Midbrain (tissue), 1 donor: ENCODE measurements around the gene DPP9.

ENCODE experiments used
- DNase-seq: peaks from one replicate; lab custom pipeline; 2025; lab: John Stamatoyannopoulos, UW

The DPP9 gene

DNA sequence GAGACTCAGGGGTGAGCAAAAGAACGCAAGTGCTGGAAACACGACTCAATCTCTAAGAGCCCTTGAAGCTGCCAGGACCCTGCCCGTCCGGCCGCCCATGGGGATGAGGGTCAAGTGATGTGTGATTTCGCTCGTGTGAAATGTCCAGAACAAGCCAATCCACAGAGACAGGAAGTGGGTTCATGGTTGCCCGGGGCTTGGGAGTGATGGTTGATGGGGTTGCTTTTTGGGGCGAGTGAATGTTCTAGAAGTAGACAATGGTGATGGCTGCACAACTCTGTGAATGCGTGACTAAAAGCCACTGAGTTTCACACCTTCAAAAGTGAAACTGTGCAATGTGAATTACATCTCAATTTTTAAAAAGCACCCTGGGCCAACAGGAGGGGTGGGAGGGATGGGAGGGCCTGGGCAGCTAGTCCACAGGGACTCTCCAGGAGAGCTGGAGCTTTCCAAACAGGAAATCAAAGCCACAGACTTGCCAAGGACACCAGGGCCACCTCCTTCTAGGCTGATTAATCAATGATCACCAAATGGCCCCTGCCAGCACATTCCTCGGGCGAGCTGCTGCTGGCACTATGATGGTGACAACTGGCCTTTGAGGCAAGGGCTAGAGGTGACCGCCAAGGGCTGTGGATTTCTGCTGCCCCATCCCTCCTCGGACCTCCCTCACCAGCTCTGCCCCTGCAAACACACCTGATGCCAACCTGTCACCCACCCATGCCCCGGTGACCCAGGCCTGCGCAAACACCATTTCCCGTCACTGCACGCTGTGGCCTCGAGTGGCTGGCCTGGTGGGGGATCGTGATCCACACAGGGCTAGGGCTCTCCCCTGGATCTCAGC, 14.0 kb downstream of the DPP9 start:
- DNase-seq = no peak

- DNase-seq = no peak
Measured at GRCh38 chr19:4707956-4708650, 15.5 kb downstream of the DPP9 start.

DNA sequence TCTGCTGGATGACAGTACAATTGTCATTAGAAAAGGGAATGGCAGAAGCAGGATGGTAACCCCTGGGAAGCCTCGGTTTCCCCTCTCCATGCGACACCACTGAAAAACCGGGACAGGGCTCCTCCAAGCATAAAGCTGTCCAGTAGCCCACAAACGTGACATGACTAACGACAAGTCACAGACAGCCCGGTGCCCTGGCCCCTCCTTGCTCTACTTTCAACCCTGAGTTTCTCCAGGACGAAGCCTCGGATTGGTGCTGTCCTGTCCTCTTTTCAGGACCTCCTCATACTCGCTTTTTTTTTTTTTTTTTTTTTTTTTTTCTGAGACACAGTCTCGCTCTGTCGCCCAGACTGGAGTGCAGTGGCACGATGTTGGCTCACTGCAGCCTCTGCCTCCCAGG, 16.3 kb downstream of the DPP9 start:
- no peak for DNase-seq

DNA sequence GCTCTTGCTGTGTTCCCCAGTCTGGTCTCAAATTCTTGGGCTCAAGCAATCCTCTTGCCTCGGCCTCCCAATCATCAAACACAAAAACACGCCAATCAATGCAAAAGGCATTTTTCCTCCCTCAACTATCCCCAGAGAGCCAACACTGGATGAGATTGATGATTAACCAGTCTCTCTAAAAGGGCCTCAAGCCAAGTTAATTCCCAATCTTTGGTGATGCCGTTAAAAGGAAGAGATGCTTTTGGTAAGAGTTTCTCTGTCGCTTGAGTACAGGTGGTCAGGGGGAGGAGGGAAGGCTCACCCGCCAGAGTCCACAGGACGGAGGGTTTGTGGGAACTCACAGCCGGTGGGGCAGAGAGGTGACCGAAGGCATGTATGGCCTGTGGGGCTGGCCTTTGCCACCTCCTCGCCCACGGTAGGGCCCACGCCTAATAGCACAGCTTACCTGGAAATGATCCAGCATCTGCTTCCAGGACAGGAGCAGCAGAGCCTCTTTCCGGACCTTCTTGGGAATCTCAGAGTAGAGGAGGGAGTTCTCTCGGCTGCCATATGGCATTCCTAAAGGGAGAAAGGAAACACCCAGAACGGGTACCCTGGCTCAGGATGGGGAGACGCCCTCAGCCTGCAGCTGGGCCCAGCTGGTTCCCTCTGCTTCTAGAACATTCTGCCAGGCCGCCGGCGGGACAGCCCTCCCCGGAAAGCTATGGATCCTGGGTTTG, 18.1 kb downstream of the DPP9 start:
- no peak for DNase-seq

DNA sequence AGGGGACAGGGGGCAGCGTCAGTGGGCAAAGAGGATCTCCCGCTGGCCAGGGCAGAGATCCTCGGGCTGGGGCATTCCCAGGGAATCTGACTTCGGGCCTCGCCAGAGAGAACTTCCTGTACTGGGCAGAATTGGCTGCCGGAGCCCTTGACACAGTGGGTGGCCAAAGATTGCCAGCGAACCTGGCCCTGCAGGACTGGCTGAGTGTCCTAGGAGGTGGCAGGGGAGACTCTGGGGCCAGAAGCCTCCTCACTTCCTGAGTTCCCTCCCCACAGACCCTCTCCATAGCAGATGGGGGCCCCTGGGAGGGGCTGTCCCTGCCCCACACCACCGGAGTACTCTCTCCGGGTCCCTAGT, 19.3 kb downstream of the DPP9 start:
- no peak for DNase-seq

DNA sequence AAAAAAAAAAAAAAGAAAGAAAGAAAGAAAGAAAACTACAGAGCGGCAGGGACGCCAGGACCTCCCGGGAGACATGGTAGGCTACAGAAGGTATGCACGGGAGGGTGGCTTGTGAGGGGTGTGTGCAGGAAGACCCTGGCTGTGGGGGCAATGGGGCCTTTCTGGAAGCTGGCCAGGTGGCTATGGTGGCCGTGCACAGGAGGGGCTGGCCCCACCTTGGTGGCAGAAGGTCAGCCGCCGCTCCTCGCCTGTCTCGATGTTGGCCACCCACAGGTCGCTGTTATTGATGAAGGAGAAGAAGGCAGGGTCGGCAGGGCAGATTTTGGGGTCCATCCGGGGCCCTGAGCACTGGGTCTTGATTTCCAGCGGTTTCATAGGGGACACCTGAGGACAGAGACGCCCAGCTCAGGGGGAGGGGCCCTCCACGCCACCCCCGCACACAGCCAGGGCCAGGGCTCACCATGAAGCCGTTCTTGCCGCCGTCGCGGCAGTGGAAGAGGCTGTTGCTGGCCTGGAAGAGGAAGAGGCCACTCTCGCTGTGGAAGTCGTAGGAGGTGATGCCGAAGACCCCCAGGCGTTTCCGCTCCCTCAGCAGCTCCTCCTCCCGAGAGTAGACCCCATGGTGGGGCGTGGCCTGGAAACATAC, 19.8 kb downstream of the DPP9 start:
- DNase-seq = no peak

- DNase-seq = no peak
Measured at GRCh38 chr19:4702764-4703163, 20.9 kb downstream of the DPP9 start.

DNA sequence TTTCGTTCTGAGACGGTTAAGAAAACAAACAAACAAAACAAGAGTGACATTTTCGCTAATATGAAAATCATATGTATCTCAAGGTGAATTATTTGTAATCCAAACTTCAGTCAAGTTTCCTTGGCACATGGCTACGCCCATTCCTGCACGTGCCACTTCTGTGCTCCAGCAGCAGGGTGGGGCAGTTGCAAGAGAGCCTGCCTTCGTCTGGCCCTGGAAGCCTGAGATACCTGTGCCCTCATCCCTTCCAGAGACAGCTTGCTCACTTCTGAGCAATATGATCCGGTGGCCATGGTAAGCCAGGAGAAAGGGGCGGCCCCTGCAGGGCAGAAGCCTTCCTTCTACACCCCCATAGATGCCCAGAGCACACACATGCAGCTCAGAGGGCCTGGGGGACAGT, 22.1 kb downstream of the DPP9 start:
- DNase-seq = no peak

DNA sequence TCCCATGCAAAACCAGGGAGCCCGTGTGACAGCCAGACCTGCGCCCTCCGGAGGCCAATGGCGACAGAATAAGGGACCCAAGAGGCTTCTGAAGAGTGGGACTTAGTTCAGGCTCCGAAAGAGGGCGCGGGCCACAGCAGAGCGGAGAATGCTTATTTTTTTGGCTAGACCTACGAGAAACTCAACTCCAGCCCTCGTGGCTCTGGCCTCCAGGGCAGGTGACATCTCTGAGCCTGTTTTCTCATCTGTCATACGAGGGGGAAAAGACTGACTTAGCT, 23.0 kb downstream of the DPP9 start:
- no peak for DNase-seq

- DNase-seq = no peak
Measured at GRCh38 chr19:4699826-4700692, 23.6 kb downstream of the DPP9 start.

DNA sequence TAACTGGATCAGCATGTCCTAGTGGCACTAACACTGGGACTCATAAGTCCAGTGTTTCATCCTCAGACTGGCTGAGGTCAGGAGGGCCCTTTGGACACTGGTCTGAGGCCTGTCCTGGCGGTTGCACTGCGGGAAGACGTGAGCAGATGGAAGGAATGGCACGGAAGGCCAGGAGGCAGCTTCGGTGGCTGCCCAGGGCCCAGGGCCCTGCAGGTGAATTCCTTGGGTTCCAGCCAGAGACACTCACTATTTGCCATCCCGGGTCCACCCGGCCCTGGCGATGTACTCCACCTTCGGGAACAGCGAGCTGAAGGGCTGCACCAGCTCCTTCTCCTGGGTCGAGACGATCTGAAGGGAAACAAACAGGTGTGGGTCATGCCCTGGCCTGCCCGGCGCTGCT, 26.3 kb downstream of the DPP9 start:
- DNase-seq = no peak

- peak; percentile 34 for DNase-seq
Measured at GRCh38 chr19:4695224-4695731, 28.4 kb downstream of the DPP9 start.

DNA sequence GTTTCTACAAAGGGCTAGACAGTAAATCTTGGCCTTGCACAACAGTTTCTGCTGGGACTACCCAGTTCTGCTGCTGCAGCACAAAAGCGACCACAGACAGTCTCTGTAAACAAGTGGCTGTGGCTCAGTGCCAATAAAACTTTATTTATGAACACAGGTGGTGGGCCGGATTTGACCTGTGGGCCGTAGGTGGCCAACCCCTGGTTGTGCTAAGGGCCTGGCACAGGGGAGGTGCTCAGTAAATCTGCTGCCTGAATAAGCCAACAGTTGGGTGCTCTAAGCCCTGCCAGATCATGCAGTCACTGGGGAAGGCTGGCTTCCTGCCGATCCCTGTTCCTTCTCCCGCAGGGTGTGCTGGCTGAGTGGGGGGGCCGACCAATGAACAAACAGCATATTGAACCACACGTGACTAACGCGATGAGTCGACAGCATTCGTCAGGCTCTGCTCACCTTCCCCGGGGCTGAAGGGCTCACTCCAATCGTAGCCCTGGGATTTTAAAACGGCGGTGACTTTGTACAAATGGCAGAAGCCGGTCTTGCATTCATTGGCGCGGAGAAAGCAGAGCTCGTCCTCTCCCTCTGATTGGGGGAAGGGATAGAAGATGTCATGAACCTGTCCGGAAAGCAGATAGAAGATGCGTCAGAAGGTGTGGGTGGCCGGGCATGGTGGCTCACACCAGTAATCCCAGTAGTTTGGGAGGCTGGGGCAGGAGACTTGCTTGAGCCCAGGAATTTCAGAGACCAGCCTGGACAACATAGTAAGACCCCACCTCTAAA, 29.2 kb downstream of the DPP9 start:
- peak; percentile 63 for DNase-seq

DNA sequence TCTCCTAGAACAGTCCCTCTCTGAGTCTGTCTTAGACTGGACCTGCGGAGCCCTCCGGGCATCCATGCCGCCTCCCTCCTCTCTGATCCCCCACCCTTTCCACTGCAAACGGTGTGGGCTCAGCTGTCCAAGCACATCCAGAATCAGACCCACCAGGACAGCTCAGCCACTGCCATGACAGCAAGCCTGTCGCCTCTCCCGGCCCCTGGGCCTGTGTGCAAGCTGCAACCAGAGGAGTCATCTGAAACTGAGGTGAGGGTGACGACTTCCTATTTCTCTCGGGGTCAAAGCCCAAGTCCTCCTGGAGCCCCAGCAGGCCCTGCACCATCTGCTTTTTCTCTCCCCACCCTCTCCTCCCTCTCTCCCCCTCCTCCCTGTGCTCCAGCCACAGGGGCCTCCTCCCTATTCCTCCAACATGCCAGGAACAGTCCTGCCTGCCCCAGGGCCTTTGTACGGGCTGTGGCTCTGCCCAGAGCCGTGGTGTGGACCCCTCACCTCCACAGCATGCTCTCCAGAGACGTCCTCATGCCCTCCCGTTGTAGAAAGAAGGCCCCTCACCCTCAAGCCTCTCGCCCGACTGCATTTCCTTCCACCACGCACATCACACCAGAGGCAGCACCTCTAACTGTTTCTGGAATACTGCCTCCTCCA, 30.0 kb downstream of the DPP9 start:
- DNase-seq = no peak

DNA sequence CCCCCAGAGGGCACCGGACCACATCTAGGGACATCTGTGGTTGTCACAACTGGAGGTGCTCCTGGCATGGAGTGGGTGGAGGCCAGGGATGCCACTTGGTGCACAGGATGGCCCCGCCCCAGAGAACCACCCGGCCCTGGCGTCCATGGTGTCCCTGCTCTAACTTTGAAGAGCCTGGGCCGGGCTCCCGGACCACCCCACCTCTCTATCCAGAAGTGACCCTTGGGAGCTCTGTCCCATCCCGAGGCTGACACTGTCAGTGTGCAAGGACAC, 30.6 kb downstream of the DPP9 start:
- DNase-seq = no peak

GRCh38 chr19:4692251-4693077, 31.2 kb downstream of the DPP9 start:
- DNase-seq = no peak

- no peak for DNase-seq
Measured at GRCh38 chr19:4691373-4691772, 32.3 kb downstream of the DPP9 start.

DNA sequence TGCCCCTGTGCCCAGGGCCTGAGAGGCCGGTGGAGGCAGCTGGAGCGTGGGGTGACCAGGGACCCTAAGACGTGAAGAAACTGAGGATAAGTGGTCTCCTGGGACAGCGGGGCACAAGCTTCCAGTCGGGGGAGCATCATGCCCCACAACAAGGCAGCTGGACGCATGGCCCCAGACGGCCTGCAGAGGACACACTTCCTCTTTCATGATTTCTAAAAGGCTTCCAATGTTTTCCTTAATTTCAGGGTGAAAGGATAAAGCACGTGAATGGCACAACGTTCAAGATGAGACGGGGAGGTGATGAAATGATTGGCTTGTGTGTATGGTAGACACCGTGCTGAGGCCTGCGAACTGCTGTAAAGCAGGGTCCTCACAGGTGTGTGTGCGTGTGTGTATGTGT, 33.3 kb downstream of the DPP9 start:
- no peak for DNase-seq

DNA sequence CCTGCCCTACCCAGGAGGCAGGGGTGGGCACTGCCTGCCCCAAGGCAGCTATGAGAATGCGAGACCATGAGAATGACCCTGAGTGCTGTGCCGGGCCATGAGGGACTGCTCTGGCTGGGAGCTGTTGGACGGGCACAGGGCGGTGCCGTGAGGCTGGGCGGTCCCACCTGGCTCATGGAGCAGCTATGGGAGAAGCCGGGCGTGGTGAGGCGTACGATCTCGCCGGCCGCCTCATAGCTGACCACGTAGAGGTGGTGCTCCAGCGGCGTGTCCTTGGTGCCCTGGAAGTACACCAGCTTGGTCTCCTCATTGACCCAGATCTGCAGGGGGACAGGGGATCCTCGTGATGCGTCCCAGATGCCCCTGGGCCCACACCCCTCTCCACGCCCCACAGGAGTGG, 34.2 kb downstream of the DPP9 start:
- DNase-seq = no peak

GRCh38 chr19:4688587-4688986, 35.1 kb downstream of the DPP9 start:
- DNase-seq = no peak
